Measurements from ENCODE around the gene TRMT2A. TPM values are rescaled to one million over a fixed set of nuclear protein-coding genes. Genes with fewer than 3 reads are reported as not detected.

The TRMT2A gene
- total RNA-seq, 1 experiment from 2014 or later: 39.9 TPM

- H3K9me3 ChIP-seq (replicated peaks): no peaks in the 10 kb centered on the region
- peaks cover 99% of the 10 kb centered on the region for H3K36me3 ChIP-seq
- no peak overlapping the region for H3K27ac ChIP-seq
- H3K4me1 ChIP-seq (replicated peaks): no peaks in the 10 kb centered on the region
- H3K27me3 ChIP-seq (replicated peaks): no peaks in the 10 kb centered on the region
- H3K4me3 ChIP-seq: no peak overlapping the region
- no peak for DNase-seq (ENCODE audit: low read depth in 1 of 2, low spot score in 2 of 2)
Measured at GRCh38 chr22:20102203-20102780, 14.7 kb downstream of the TRMT2A start.

- Histone ChIP-seq H3K27me3 (replicated peaks) (no peaks in the 10 kb centered on the region), H3K36me3 (peaks cover 99% of the 10 kb centered on the region), H3K9me3 (replicated peaks) (no peaks in the 10 kb centered on the region), H3K27ac (no peak overlapping the region), H3K4me3 (no peak overlapping the region), H3K4me1 (replicated peaks) (no peaks in the 10 kb centered on the region)
- DNase-seq (ENCODE audit: low read depth in 1 of 2, low spot score in 2 of 2): no peak
Measured at GRCh38 chr22:20101638-20102037, 15.4 kb downstream of the TRMT2A start.

- Histone ChIP-seq H3K9me3 (replicated peaks) (no peaks in the 10 kb centered on the region; the same call in 1 of the 2 replicates), H3K4me3 (no peak overlapping the region), H3K4me1 (replicated peaks) (no peaks in the 10 kb centered on the region), H3K27ac (no peak overlapping the region), H3K27me3 (replicated peaks) (no peaks in the 10 kb centered on the region), H3K36me3 (peaks cover 99% of the 10 kb centered on the region)
- no peak for DNase-seq (ENCODE audit: low read depth in 1 of 2, low spot score in 2 of 2)
Measured at GRCh38 chr22:20099099-20099711, 17.8 kb downstream of the TRMT2A start.

GRCh38 chr22:20096574-20097420 lies 20.2 kb downstream of the TRMT2A start:
- Histone ChIP-seq H3K4me1 (replicated peaks) (no peaks in the 10 kb centered on the region), H3K27me3 (replicated peaks) (no peaks in the 10 kb centered on the region), H3K4me3 (no peak overlapping the region), H3K9me3 (replicated peaks) (no peaks in the 10 kb centered on the region; the same call in 1 of the 2 replicates), H3K27ac (no peak overlapping the region), H3K36me3 (peaks cover 99% of the 10 kb centered on the region)
- DNase-seq (ENCODE audit: low read depth in 1 of 2, low spot score in 2 of 2): no peak

- H3K27ac ChIP-seq: no peak overlapping the region
- no peaks in the 10 kb centered on the region for H3K4me1 ChIP-seq (replicated peaks)
- H3K4me3 ChIP-seq: no peak overlapping the region
- no peaks in the 10 kb centered on the region for H3K27me3 ChIP-seq (replicated peaks)
- H3K9me3 ChIP-seq (replicated peaks): no peaks in the 10 kb centered on the region; the same call in 1 of the 2 replicates
- peaks cover 99% of the 10 kb centered on the region for H3K36me3 ChIP-seq
- no peak for DNase-seq (ENCODE audit: low read depth in 1 of 2, low spot score in 2 of 2)
Measured at GRCh38 chr22:20095521-20095920, 21.5 kb downstream of the TRMT2A start.

- H3K4me1 ChIP-seq (replicated peaks): no peaks in the 10 kb centered on the region
- H3K4me3 ChIP-seq: no peak overlapping the region
- no peak overlapping the region for H3K27ac ChIP-seq
- no peaks in the 10 kb centered on the region; the same call in 1 of the 2 replicates for H3K9me3 ChIP-seq (replicated peaks)
- peaks cover 99% of the 10 kb centered on the region for H3K36me3 ChIP-seq
- H3K27me3 ChIP-seq (replicated peaks): no peaks in the 10 kb centered on the region
- no peak for DNase-seq (ENCODE audit: low read depth in 1 of 2, low spot score in 2 of 2)
Measured at GRCh38 chr22:20094197-20094807, 22.7 kb downstream of the TRMT2A start.

GRCh38 chr22:20093418-20094196 lies 23.4 kb downstream of the TRMT2A start:
- H3K27ac ChIP-seq: no peak overlapping the region
- no peaks in the 10 kb centered on the region; the same call in 1 of the 2 replicates for H3K9me3 ChIP-seq (replicated peaks)
- DNase-seq (ENCODE audit: low read depth in 1 of 2, low spot score in 2 of 2): no peak
- peaks cover 99% of the 10 kb centered on the region for H3K36me3 ChIP-seq
- no peaks in the 10 kb centered on the region for H3K4me1 ChIP-seq (replicated peaks)
- no peak overlapping the region for H3K4me3 ChIP-seq
- no peaks in the 10 kb centered on the region for H3K27me3 ChIP-seq (replicated peaks)

GRCh38 chr22:20092477-20092854 lies 24.6 kb downstream of the TRMT2A start:
- Histone ChIP-seq H3K4me1 (replicated peaks) (no peaks in the 10 kb centered on the region), H3K36me3 (peaks cover 100% of the 10 kb centered on the region), H3K27ac (no peak overlapping the region), H3K27me3 (replicated peaks) (no peaks in the 10 kb centered on the region), H3K9me3 (replicated peaks) (no peaks in the 10 kb centered on the region; the same call in 1 of the 2 replicates), H3K4me3 (no peak overlapping the region)
- DNase-seq (ENCODE audit: low read depth in 1 of 2, low spot score in 2 of 2): no peak

- H3K4me1 ChIP-seq (replicated peaks): no peaks in the 10 kb centered on the region
- peaks cover 100% of the 10 kb centered on the region for H3K36me3 ChIP-seq
- H3K4me3 ChIP-seq: no peak overlapping the region
- no peak for DNase-seq (ENCODE audit: low read depth in 1 of 2, low spot score in 2 of 2)
- no peaks in the 10 kb centered on the region; the same call in 1 of the 2 replicates for H3K9me3 ChIP-seq (replicated peaks)
- no peaks in the 10 kb centered on the region for H3K27me3 ChIP-seq (replicated peaks)
- H3K27ac ChIP-seq: no peak overlapping the region
Measured at GRCh38 chr22:20091690-20092476, 25.1 kb downstream of the TRMT2A start.

GRCh38 chr22:20090730-20091240 lies 26.2 kb downstream of the TRMT2A start:
- no peaks in the 10 kb centered on the region for H3K27me3 ChIP-seq (replicated peaks)
- no peaks in the 10 kb centered on the region; the same call in 1 of the 2 replicates for H3K9me3 ChIP-seq (replicated peaks)
- no peak for DNase-seq (ENCODE audit: low read depth in 1 of 2, low spot score in 2 of 2)
- no peak overlapping the region for H3K4me3 ChIP-seq
- no peak overlapping the region for H3K27ac ChIP-seq
- peaks cover 100% of the 10 kb centered on the region for H3K36me3 ChIP-seq
- no peaks in the 10 kb centered on the region for H3K4me1 ChIP-seq (replicated peaks)

- H3K27ac ChIP-seq: no peak overlapping the region
- H3K4me3 ChIP-seq: no peak overlapping the region
- no peaks in the 10 kb centered on the region for H3K27me3 ChIP-seq (replicated peaks)
- DNase-seq (ENCODE audit: low read depth in 1 of 2, low spot score in 2 of 2): no peak
- H3K4me1 ChIP-seq (replicated peaks): no peaks in the 10 kb centered on the region
- H3K36me3 ChIP-seq: peaks cover 100% of the 10 kb centered on the region
- H3K9me3 ChIP-seq (replicated peaks): no peaks in the 10 kb centered on the region
Measured at GRCh38 chr22:20089977-20090729, 26.9 kb downstream of the TRMT2A start.
